AG09309 (cell line): ENCODE results near the gene EPHB1.

Source experiments
- DNase-seq: peaks from one replicate; pipeline ENCODE4 v3.0.0-alpha.2; 2010; ENCODE audit warnings: low read depth
- H3K4me3 ChIP-seq: 2 replicates; pipeline ENCODE4 v1.5.1; 2011; ENCODE audit warnings: mild to moderate bottlenecking, low read depth, low read length, moderate library complexity; ENCODE audit not compliant: control insufficient read depth
- TF ChIP-seq, protein P1 (sequence below): IDR thresholded peaks from 2 replicates; pipeline ENCODE4 v1.5.1; 2011; ENCODE audit warnings: mild to moderate bottlenecking, low read depth, low read length, inconsistent platforms; ENCODE audit not compliant: insufficient read depth, control insufficient read depth; ENCODE audit errors: missing control alignments

Gene EPHB1

DNA sequence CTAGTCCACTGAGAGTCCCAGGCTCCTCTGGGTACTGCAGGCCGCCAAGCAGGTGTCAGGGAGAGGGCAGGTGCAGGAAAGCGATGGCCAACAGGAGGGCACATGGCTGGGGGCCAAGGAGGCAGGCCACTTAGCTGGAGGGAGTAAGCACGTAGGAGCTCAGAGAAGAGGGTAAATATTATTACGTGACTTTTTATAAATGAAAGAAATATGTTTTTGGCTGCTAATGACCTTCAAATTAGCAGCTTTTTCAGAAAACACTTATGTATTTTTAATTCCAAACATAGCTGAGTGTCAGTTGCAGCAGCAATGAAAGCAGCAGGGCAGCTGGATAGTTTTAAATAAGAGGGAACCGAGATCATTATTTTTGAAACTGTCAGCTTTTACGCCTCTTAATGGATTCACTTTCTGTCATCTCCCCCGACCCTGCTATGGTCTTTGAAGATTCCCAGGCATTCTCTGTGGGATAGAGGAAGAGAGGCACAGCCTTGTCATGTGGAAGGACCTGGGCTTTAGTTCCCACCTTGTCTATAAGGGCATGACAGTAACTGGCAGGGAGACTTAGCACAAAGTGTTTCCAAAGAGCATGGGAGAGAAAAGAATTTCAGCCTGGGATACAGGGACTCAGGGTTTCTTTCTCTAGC is 477.1 kb downstream of the EPHB1 start:
- DNase-seq: no peak
- no peak overlapping the region for H3K4me3 ChIP-seq
- TF ChIP-seq, protein P1, sequence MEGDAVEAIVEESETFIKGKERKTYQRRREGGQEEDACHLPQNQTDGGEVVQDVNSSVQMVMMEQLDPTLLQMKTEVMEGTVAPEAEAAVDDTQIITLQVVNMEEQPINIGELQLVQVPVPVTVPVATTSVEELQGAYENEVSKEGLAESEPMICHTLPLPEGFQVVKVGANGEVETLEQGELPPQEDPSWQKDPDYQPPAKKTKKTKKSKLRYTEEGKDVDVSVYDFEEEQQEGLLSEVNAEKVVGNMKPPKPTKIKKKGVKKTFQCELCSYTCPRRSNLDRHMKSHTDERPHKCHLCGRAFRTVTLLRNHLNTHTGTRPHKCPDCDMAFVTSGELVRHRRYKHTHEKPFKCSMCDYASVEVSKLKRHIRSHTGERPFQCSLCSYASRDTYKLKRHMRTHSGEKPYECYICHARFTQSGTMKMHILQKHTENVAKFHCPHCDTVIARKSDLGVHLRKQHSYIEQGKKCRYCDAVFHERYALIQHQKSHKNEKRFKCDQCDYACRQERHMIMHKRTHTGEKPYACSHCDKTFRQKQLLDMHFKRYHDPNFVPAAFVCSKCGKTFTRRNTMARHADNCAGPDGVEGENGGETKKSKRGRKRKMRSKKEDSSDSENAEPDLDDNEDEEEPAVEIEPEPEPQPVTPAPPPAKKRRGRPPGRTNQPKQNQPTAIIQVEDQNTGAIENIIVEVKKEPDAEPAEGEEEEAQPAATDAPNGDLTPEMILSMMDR: no peak

DNA sequence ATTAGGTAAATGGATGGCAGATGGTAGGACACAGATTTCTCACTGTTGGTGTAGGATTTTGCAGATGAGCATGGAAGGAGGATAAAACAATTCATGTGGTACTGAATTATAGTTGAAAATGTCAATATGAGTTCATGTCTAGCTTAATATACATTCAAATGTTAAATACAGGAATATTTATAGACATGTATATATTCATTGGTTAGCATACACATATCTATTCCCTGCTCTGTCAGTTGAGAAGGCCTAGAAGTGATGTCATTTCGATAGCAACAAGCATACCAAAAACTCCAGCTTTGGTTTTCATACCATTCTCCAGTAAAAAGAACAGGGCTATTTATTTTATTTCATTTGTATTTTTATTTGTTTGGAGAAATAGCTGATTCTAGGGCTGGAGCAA is 497.1 kb downstream of the EPHB1 start:
- TF ChIP-seq, protein P1: no peak
- no peak overlapping the region for H3K4me3 ChIP-seq

DNA sequence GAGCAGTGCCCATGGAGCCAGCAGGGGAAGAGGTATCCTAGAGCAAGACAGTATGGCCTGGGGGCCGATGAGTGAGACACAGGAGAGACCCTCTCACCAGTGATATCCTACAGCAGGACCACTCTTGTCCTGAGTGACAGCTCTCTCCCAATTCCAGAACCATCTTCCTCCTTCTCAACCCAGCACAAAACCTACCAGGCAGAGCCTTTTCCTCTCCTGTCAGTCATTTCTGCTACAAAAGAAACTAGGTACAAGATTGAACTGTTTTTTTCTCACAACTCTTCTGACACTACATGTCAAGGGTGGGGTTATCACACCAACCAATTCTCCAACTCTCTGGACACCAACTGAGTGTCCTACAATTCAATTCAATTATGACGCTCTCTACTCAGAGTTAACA is 506.6 kb downstream of the EPHB1 start:
- TF ChIP-seq, protein P1: no peak

More for the DNA sequence above, 497.1 kb downstream of the EPHB1 start:
- DNase-seq: no peak

GRCh38 chr3:135304378-135304777 is 509.3 kb downstream of the EPHB1 start:
- DNase-seq: no peak
- TF ChIP-seq, protein P1: no peak
- H3K4me3 ChIP-seq: no peak overlapping the region

More for the DNA sequence above, 506.6 kb downstream of the EPHB1 start:
- DNase-seq: no peak
- H3K4me3 ChIP-seq: no peak overlapping the region
